Lung microvascular endothelial cell (primary cell): Measurements from ENCODE around the gene IFNG. TPM values are rescaled to one million over a fixed set of nuclear protein-coding genes. Genes with fewer than 3 reads are reported as not detected.

Experiments
- DNase-seq, 2 donors: peaks; one replicate each; pipeline versions ENCODE4 v3.0.0 to v3.0.0-alpha.2; 2010; ENCODE audit warnings: low read depth in 2 of 2
- total RNA-seq: library from RNA; depleted of rRNA; stranded (reverse); fragments of >200 nt; gene quantifications from 2 replicates; pipeline ENCODE4 v1.2.1, GENCODE V29; 2014

Gene IFNG
- total RNA-seq, 1 donor from 2014 or later = not detected

DNA sequence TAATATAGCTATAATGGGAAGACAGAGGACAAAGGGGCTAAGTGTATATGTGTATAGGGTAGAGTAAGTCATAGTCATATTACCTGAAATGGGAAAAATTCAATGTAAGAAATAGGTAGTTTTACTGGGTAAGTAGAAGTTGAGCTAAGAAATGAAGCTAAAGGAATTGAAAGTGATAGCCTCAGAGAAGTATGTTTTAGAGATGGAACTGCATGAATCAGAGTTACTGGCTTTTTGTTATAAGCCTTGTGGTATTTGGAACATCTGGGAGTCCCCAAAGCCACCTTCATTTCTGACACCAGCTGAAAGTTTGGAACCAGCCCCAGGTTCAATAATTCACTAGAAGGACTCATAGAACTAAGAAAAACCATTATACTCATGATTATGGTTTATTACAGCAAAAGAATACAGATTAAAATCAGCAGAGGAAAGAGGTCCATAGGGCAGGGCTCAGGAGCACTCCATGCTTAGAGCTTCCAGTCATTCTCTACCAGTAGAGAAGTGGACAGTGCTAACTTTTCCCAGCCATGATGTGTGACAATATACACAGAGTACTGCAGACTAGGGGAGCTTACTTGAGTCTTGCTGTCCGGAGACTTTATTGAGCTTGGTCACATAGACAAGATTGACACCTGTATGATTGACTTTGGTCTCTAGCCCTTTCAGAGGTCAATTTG, 9.8 kb upstream of the IFNG start:
- DNase-seq = no peak

DNA sequence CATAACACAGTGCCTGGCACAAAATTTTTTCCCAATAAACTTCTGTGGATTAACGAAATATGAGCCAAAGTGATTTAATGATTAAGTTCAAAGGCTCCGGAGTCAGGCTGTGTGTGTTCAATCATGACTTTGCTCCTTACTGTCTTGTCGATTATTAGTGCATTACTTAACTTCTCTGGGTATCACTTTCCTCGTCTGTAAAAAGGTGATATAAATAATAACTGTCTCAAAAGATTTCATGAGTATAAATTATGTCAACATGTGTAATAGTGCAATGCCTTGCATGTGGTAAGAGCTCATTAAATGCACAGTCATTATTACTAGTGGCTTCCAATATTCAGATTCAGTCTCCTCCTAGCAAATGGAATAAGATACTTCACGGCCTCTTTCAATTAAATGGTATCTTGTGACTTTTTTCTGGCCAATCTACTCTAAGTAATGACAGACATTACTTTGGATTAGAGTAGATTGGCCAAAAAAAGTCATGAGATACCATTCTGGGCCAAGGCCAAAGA, 6.8 kb upstream of the IFNG start:
- DNase-seq = no peak

- no peak for DNase-seq
Observed at GRCh38 chr12:68163560-68164081, 4.1 kb upstream of the IFNG start.

GRCh38 chr12:68162374-68162773, 2.8 kb upstream of the IFNG start:
- DNase-seq = no peak

DNA sequence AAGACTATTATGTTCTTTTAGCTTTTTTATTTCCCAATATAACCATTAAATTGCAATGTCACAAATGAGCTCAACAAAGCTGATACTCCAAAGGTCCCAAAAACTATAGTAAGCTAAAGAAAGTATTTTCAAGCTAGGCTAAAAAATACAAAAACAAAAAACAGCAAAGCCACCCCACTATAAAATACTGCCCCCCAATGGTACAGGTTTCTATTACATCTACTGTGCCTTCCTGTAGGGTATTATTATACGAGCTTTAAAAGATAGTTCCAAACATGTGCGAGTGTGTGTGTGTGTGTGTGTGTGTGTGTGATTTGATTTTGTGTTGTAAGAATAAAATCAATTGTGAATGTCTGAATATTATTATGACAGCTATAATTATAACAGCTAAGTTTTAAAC, 1.1 kb downstream of the IFNG start:
- peak in 1 of 2 donors; percentile 2 for DNase-seq

DNA sequence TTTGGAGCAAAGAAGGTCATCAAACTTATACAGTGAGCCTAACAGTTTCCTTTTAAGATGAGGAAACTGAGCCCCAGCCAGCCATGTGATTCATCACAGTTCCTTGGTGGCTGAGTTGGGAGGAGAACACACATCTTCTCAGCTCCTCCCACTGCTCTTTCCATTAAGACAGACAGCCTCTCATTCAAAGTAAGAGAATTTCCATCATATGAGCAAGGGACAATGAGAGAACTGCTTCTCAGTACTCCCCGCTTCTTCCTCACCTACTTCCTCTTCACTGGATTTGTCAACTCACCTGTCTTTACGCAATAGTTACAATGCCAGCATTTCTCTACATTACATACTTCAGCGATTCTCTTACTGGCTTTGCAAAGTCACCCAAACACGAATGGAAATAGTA, 2.2 kb downstream of the IFNG start:
- no peak for DNase-seq

- no peak for DNase-seq
Observed at GRCh38 chr12:68156636-68157035, 2.9 kb downstream of the IFNG start.

GRCh38 chr12:68154779-68155178, 4.8 kb downstream of the IFNG start:
- no peak for DNase-seq

- DNase-seq = no peak
Observed at GRCh38 chr12:68148261-68148951, 11.1 kb downstream of the IFNG start.

DNA sequence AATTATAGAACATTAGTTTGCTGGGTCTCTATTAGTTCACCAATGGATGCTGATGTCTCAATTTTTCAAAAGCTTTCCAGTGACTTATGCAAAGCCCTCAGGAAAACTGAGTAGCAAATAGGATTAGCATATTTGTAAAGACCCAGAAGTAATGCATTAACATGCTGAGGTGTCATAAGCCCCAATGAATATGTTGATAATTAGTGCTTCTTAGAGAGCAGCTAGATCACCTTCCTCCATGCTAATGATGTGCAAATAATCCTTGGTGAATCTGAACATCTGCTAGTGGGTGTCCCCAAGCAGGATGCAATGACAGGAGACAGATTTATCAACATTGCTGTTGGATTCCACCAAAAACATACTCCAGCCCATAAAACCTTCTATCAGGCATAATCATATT, 19.0 kb downstream of the IFNG start:
- DNase-seq = no peak

GRCh38 chr12:68139941-68140340, 19.6 kb downstream of the IFNG start:
- no peak for DNase-seq

DNA sequence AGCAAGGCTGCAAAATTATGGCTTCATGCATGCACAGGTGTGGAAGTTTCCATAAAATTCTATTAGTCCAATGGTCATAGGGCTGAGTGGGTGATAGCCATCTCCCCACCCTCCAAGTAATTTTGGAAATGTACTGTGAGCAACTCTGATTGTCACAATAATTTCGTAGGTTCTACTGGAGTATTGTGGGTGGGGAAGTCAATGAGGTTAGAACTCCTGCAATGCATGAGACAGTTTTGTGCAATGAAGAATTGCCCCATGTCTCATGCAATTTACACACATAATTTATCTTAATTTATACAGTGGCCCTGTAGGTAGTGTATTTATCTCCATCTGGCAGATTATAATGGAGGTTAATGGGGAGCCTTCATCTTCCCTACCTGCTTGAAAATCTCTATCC, 20.5 kb downstream of the IFNG start:
- no peak for DNase-seq

DNA sequence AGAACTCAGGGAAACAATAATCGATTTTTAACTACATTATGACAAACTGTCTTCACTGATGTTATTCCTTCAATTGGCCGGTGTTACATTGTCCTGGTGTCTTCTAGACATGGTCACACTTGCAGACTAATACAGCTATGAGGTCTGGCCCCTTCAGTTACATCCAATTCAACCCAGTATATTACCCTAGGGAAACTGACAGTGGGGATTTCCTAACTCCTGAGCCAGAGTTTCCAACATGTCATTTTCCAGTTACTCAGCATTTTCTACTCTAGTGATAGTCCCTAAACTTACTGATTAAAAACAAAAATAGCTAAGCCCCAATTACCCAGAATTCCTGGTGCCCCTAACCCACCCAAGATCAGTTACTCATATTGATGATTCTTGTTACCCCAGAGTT, 21.1 kb downstream of the IFNG start:
- DNase-seq = peak in 1 of 2 donors; percentile 9

DNA sequence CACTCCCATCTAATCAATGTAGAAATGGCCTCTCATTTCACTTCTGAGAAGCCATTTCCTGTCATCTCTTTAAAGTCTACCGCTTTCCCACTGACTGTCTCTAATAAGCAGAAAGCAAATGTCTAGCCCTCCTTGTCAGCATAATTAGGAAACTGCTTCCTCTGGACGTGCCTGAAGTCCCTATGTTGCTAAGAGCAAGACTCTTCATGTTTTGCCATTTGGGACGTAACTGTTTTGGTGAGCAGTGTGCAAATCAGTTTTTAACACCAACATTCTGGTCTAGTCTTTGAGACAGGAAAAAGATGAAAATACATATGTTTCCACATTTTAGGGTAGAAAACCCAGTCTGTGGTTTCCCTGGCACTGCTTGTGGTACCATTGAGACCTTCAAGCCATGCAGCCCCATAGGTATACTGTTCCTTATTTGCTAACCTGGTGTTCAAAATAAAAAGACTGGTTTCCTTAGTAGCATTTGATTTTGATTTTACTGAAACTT, 22.2 kb downstream of the IFNG start:
- no peak for DNase-seq

- DNase-seq = no peak
Observed at GRCh38 chr12:68135520-68135919, 24.0 kb downstream of the IFNG start.

DNA sequence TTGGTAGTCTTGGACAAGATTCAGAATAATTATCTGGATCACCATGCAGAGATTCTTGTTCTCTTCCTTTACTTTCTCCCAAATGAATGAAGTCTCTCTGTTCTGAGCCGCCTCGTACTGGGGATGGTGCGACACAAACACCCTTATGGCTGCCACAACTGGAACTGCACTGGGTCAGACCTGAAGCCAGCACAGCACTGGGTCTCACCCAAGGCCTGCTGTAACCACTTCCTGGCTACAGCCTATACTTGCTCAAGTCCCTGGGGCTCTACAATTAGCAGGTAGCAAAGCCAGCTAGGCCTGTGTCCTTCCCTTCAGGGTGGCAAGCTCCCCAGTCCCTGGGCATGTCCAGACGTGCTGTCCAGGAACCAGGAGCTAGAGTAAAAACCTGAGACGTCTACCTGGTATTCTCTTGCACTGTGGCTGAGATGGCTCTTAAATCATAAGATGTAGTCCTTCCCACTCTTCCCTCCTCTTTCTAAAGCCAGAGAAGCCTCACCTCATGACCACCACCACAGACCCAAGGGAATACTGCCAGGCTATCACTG, 27.6 kb downstream of the IFNG start:
- DNase-seq = no peak

GRCh38 chr12:68129979-68130378, 29.6 kb downstream of the IFNG start:
- no peak for DNase-seq

DNA sequence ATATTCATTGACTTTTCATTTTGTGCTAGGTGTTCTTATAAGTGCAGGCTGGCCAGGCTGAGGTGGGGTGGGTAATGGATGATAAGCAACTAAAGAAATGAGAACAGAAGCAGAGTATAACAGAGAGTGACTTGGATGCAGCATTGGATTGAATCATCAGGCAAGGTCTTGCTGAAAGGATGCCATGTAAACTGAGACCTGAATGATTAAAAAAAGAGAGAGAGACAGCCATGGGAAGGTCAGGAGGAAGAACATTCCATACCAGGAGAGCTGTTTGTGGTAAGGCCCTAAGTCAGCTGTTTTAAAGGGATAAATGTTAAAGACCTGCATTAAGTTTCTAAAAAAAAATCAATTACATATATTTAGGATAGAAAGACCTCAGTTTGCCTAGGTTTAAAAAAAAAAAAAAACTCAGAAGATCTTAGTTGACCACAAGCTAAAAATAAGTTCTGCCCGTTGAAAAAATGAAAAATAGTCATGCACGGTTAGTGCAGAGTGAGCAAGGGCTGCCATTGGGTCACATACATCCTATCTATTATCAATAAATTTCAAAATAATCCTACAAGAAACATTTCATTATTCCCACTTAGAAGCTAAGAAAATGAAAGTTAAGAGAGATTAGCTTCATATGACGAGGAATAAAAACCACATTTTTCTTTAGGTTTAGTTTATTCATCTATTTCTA, 37.2 kb downstream of the IFNG start:
- DNase-seq = no peak

DNA sequence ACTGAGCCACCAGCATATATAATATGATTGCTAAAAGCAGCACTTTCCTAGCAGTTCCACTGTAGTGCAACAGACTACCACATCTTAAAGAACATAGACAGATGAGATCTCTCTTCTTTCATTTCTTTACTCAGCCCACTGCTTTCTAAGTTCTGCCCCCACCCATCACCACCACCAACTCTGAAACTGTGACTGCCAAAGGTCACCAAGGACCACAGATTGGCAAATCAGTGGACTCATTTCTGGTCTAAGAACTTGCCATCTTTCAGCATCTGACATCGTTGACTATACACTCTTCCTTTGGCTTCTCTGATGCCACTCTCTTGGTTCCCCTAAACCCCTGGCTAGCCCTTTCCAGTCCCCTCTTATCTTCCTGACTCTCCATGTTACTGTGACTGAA, 38.4 kb downstream of the IFNG start:
- DNase-seq = no peak

- no peak for DNase-seq
Observed at GRCh38 chr12:68119724-68120211, 39.8 kb downstream of the IFNG start.

GRCh38 chr12:68119250-68119649, 40.3 kb downstream of the IFNG start:
- DNase-seq = no peak
